GM23338 (cell line): ENCODE results near the gene MACF1.

Experiments
- CREB1 ChIP-seq: fragments of 250-450 bp; sonication (Bioruptor Pico); IDR thresholded peaks from 2 replicates; pipeline ENCODE4 v1.5.0; 2020; ENCODE audit warnings: low read depth, mild to moderate bottlenecking, moderate library complexity
- CTCF ChIP-seq, 2 experiments: fragments of 200-600 bp in 1 of 2; sonication (generic) in 1 of 2; conservative IDR thresholded peaks; 2 replicates each; pipeline versions ENCODE4 v1.5.1 to v1.6.1; 2016 to 2017; ENCODE audit warnings: antibody characterized with exemption in 2 of 2, low read depth in 2 of 2, mild to moderate bottlenecking in 2 of 2, moderate library complexity in 1 of 2
- EZH2 ChIP-seq: fragments of 200-600 bp; sonication (generic); IDR thresholded peaks from one replicate; pipeline ENCODE4 v1.8.0; 2017; ENCODE audit warnings: antibody characterized with exemption, mild to moderate bottlenecking, low read depth; ENCODE audit not compliant: unreplicated experiment
- EZH2phosphoT487 ChIP-seq: fragments of 200-600 bp; sonication (generic); IDR thresholded peaks from one replicate; pipeline ENCODE4 v1.8.1; 2018; ENCODE audit warnings: antibody characterized with exemption; ENCODE audit not compliant: unreplicated experiment
- JUNB ChIP-seq: IDR thresholded peaks from one replicate; pipeline ENCODE4 v1.6.1; 2016; ENCODE audit warnings: antibody characterized with exemption; ENCODE audit not compliant: unreplicated experiment
- POLR2AphosphoS5 ChIP-seq: IDR thresholded peaks from 2 replicates; pipeline ENCODE4 v1.6.1; 2016; ENCODE audit warnings: antibody characterized with exemption, low read depth
- REST ChIP-seq: IDR thresholded peaks from one replicate; pipeline ENCODE4 v1.6.1; 2018; ENCODE audit warnings: antibody characterized with exemption; ENCODE audit not compliant: unreplicated experiment
- ZNF114 ChIP-seq: fragments of 250-450 bp; sonication (Bioruptor Pico); IDR thresholded peaks from 2 replicates; pipeline ENCODE4 v1.5.0; 2020; ENCODE audit warnings: mild to moderate bottlenecking, moderate library complexity

GRCh38 chr1:39328586-39329121 is 124.2 kb downstream of the MACF1 start:
- TF ChIP-seq CTCF (conservative IDR thresholded peaks at IDR 0.05; ENCODE audit: low read depth in 2 of 2): no peak
- TF ChIP-seq EZH2: no peak
- no peak for TF ChIP-seq EZH2phosphoT487
- no peak for TF ChIP-seq JUNB
- TF ChIP-seq POLR2AphosphoS5: no peak
- TF ChIP-seq REST: no peak
- TF ChIP-seq CREB1 (CRISPR knock-in tag): no peak
- no peak for TF ChIP-seq ZNF114 (CRISPR knock-in tag)
